Measurements from ENCODE around the gene ABCC1.

Gene ABCC1

GRCh38 chr16:16162591-16162990 is 213.2 kb downstream of the ABCC1 start:
- FAIRE-seq (no peak), DNase-seq (ENCODE audit: insufficient read length, low spot score) (no peak)
- TF ChIP-seq CTCF (IDR thresholded peaks at IDR 0.05; ENCODE audit: insufficient read depth, missing control alignments) = no peak

GRCh38 chr16:16163109-16163508 is 213.7 kb downstream of the ABCC1 start:
- no peak for FAIRE-seq
- no peak for DNase-seq (ENCODE audit: insufficient read length, low spot score)
- TF ChIP-seq CTCF (IDR thresholded peaks at IDR 0.05; ENCODE audit: insufficient read depth, missing control alignments) = no peak

- TF ChIP-seq CTCF (IDR thresholded peaks at IDR 0.05; ENCODE audit: insufficient read depth, missing control alignments) = no peak
- DNase-seq (ENCODE audit: insufficient read length, low spot score) (no peak), FAIRE-seq (no peak)
Observed at GRCh38 chr16:16163571-16163970, 214.2 kb downstream of the ABCC1 start.

- DNase-seq (ENCODE audit: insufficient read length, low spot score) (no peak), FAIRE-seq (no peak)
- TF ChIP-seq CTCF (IDR thresholded peaks at IDR 0.05; ENCODE audit: insufficient read depth, missing control alignments) = no peak
Observed at GRCh38 chr16:16164243-16164642, 214.8 kb downstream of the ABCC1 start.

- no peak for TF ChIP-seq CTCF (IDR thresholded peaks at IDR 0.05; ENCODE audit: insufficient read depth, missing control alignments)
- DNase-seq (ENCODE audit: insufficient read length, low spot score) (no peak), FAIRE-seq (no peak)
Observed at GRCh38 chr16:16166085-16166484, 216.7 kb downstream of the ABCC1 start.

- no peak for DNase-seq (ENCODE audit: insufficient read length, low spot score)
- TF ChIP-seq CTCF (IDR thresholded peaks at IDR 0.05; ENCODE audit: insufficient read depth, missing control alignments) = no peak
- FAIRE-seq = no peak
Observed at GRCh38 chr16:16166949-16167348, 217.5 kb downstream of the ABCC1 start.

- no peak for TF ChIP-seq CTCF (IDR thresholded peaks at IDR 0.05; ENCODE audit: insufficient read depth, missing control alignments)
- FAIRE-seq (no peak), DNase-seq (ENCODE audit: insufficient read length, low spot score) (no peak)
Observed at GRCh38 chr16:16167927-16168326, 218.5 kb downstream of the ABCC1 start.
